Muscle of leg (tissue), 11 donors: ENCODE data around the gene LGALS3BP. TPM values are rescaled to one million over a fixed set of nuclear protein-coding genes. Genes with fewer than 3 reads are reported as not detected.

Experiments
- DNase-seq: peaks from one replicate; pipeline ENCODE4 v3.0.0; 2013
- H3K27ac ChIP-seq: one replicate; pipeline ENCODE4 v1.5.1; 2013; ENCODE audit warnings: mild to moderate bottlenecking, low read length, control low read depth
- H3K27me3 ChIP-seq: one replicate; pipeline ENCODE4 v1.6.1; 2013; ENCODE audit warnings: low read length; ENCODE audit not compliant: control insufficient read depth, insufficient read depth
- H3K36me3 ChIP-seq: one replicate; pipeline ENCODE4 v1.6.1; 2013; ENCODE audit warnings: low read length; ENCODE audit not compliant: control insufficient read depth, insufficient read depth
- H3K4me1 ChIP-seq: one replicate; pipeline ENCODE4 v1.6.1; 2013; ENCODE audit warnings: low read length; ENCODE audit not compliant: control insufficient read depth, insufficient read depth
- H3K4me3 ChIP-seq: one replicate; pipeline ENCODE4 v1.5.1; 2013; ENCODE audit warnings: low read length, control low read depth
- H3K9me3 ChIP-seq: replicated peaks from 2 replicates; pipeline ENCODE4 v1.6.1; 2013; ENCODE audit warnings: low read depth, low read length; ENCODE audit not compliant: control insufficient read depth
- WGBS: methylation state at CpG from one replicate; pipeline ENCODE4 v1.1.5; 2013; ENCODE audit warnings: missing lambda C conversion rate; ENCODE audit not compliant: insufficient coverage; 5-methylcytosine and 5-hydroxymethylcytosine counted together
- polyA plus RNA-seq, 8 donors: library from polyadenylated mRNA; unstranded; fragments of 120-200 nt; gene quantifications; one replicate each; pipeline versions ENCODE4 v1.2.1 to v1.2.3, GENCODE V29; 2013; ENCODE audit warnings: inconsistent platforms in 1 of 8, low replicate concordance in 1 of 8; ENCODE audit not compliant: insufficient read length in 8 of 8, insufficient read depth in 1 of 8
- total RNA-seq: library from RNA; stranded (reverse); fragments of 120-200 nt; gene quantifications from one replicate; pipeline ENCODE4 v1.2.4, GENCODE V29; 2013

The LGALS3BP gene
- total and polyA plus RNA-seq, 9 donors, result 31.9 to 78.6 (median 57.4) TPM

GRCh38 chr17:78980624-78980972, 875 bp upstream of the LGALS3BP start:
- Histone ChIP-seq H3K36me3 (peaks cover 14% of the 10 kb centered on the region), H3K4me3 (no peak overlapping the region), H3K9me3 (no peaks in the 10 kb centered on the region), H3K27me3 (no peaks in the 10 kb centered on the region), H3K27ac (no peak overlapping the region), H3K4me1 (peaks cover 55% of the 10 kb centered on the region)
- whole genome bisulfite sequencing, result 65% methylated on average over 8 of the region's 8 CpGs
- no peak for DNase-seq

- no peak for DNase-seq
- WGBS, result 71% methylated on average over 8 of the region's 21 CpGs
- Histone ChIP-seq H3K9me3 (no peaks in the 10 kb centered on the region), H3K27ac (peak overlapping the region; percentile 1), H3K27me3 (no peaks in the 10 kb centered on the region), H3K4me1 (peaks cover 76% of the 10 kb centered on the region), H3K36me3 (peaks cover 19% of the 10 kb centered on the region), H3K4me3 (peak overlapping the region; percentile 15)
Measured at GRCh38 chr17:78977997-78978973, 1.4 kb downstream of the LGALS3BP start.

- Histone ChIP-seq H3K4me3 (peak overlapping the region; percentile 15), H3K9me3 (no peaks in the 10 kb centered on the region)
- WGBS, result 80% methylated on average over 7 of the region's 8 CpGs
Measured at GRCh38 chr17:78977681-78977943, 2.1 kb downstream of the LGALS3BP start.

GRCh38 chr17:78976907-78977680, 2.6 kb downstream of the LGALS3BP start:
- Histone ChIP-seq H3K27me3 (no peaks in the 10 kb centered on the region), H3K9me3 (no peaks in the 10 kb centered on the region), H3K27ac (peak overlapping the region; percentile 1), H3K4me1 (peaks cover 81% of the 10 kb centered on the region), H3K36me3 (peaks cover 25% of the 10 kb centered on the region), H3K4me3 (no peak overlapping the region)
- DNase-seq, result no peak
- WGBS, result 92% methylated on average over 18 of the region's 20 CpGs

More at GRCh38 chr17:78977681-78977943, 2.1 kb downstream of the LGALS3BP start:
- H3K27me3 ChIP-seq, result no peaks in the 10 kb centered on the region
- peaks cover 81% of the 10 kb centered on the region for H3K4me1 ChIP-seq
- H3K36me3 ChIP-seq, result peaks cover 22% of the 10 kb centered on the region
- DNase-seq, result no peak
- H3K27ac ChIP-seq, result peak overlapping the region; percentile 1

- peak; percentile 92 for DNase-seq
- Histone ChIP-seq H3K27ac (peak overlapping the region; percentile 84), H3K4me1 (peaks cover 80% of the 10 kb centered on the region), H3K4me3 (peak overlapping the region; percentile 21), H3K27me3 (no peaks in the 10 kb centered on the region), H3K36me3 (peaks cover 38% of the 10 kb centered on the region), H3K9me3 (no peaks in the 10 kb centered on the region)
- 21% methylated on average over 21 of the region's 30 CpGs for WGBS
Measured at GRCh38 chr17:78974635-78975591, 4.8 kb downstream of the LGALS3BP start.

- 70% methylated on average over 21 of the region's 23 CpGs for WGBS
- Histone ChIP-seq H3K4me1 (peaks cover 72% of the 10 kb centered on the region), H3K27ac (no peak overlapping the region), H3K4me3 (no peak overlapping the region), H3K9me3 (no peaks in the 10 kb centered on the region), H3K27me3 (no peaks in the 10 kb centered on the region), H3K36me3 (peaks cover 45% of the 10 kb centered on the region)
- no peak for DNase-seq
Measured at GRCh38 chr17:78973792-78974520, 5.8 kb downstream of the LGALS3BP start.

DNA sequence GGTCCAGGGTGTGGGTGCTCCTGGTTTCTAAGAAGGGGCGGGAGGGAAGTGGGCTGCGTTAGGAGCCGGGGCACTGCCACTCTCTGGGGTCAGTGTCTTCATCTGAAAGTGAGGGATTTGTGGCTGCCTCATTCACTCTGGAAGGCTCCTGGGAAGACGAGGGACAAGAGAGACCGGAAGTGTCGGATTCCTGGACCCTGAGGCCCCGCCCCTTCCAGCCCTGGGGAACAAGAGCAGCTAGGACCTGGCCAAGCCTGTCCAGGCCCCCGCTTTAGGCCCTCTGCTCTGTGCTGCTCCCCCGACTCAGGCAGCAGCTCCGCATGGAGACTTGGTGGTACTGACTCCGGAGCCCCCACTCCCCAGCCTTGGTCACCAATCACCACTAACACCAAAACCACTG, 6.5 kb downstream of the LGALS3BP start:
- WGBS, result 56% methylated on average over 11 of the region's 11 CpGs
- Histone ChIP-seq H3K27ac (no peak overlapping the region), H3K27me3 (no peaks in the 10 kb centered on the region), H3K9me3 (no peaks in the 10 kb centered on the region), H3K36me3 (peaks cover 48% of the 10 kb centered on the region), H3K4me1 (peaks cover 65% of the 10 kb centered on the region), H3K4me3 (no peak overlapping the region)
- DNase-seq, result no peak

DNA sequence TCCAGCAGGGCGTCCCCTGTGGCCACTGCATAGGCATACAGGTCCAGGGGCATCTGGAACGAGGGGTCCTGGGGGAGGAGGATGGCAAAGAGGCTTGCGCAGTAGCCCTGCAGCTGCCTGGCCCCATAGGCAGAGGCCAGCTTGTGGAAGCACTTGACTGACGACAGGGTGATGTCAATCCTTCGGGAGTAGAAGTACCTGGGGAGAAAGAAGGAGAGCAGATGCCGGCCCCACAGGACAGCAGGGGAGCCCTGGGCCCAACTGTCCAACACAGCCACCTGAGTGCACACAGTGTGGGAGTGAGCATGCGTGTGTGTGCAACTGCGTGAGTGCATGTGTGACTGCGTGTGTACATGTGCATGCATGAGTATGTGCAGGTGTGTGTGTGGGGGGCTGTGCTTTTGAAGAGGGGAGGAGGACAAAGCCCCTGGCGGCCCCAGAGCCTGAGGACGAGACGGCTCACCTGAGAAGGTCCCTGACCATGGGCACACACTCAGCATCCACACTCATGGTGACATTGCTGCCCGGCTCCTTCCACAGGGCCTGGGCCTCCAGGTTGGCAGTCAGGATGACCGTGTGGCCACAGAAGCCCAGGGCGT, 7.1 kb downstream of the LGALS3BP start:
- no peak overlapping the region for H3K27ac ChIP-seq
- H3K4me1 ChIP-seq, result peaks cover 60% of the 10 kb centered on the region
- no peaks in the 10 kb centered on the region for H3K27me3 ChIP-seq
- no peak overlapping the region for H3K4me3 ChIP-seq
- H3K36me3 ChIP-seq, result peaks cover 54% of the 10 kb centered on the region
- no peaks in the 10 kb centered on the region for H3K9me3 ChIP-seq
- 88% methylated on average over 12 of the region's 15 CpGs for WGBS
- DNase-seq, result no peak
